WTC11 (cell line): Measurements from ENCODE around the gene CDC45.

ENCODE experiments used
- CREB1 ChIP-seq: sonication (generic); formaldehyde crosslinking; IDR thresholded peaks from 2 replicates; pipeline ENCODE4 v1.8.0; 2023; ENCODE audit warnings: mild to moderate bottlenecking, missing genetic modification reagents
- CTCF ChIP-seq: fragments of 200-600 bp; IDR thresholded peaks from 2 replicates; pipeline ENCODE4 v1.8.0; 2022; ENCODE audit warnings: antibody characterized with exemption
- MYBL2 ChIP-seq: sonication (generic); formaldehyde crosslinking; IDR thresholded peaks from 2 replicates; pipeline ENCODE4 v1.8.1; 2023; ENCODE audit warnings: mild to moderate bottlenecking, moderate library complexity, missing genetic modification reagents

GRCh38 chr22:19448076-19448607 lies 31.6 kb upstream of the CDC45 start:
- TF ChIP-seq MYBL2 (CRISPR knock-in tag): no peak
- TF ChIP-seq CTCF: no peak
- no peak for TF ChIP-seq CREB1 (CRISPR knock-in tag)
